Esophagus (tissue), 2 donors: ENCODE data around the gene UNC93B1. TPM values are rescaled to one million over a fixed set of nuclear protein-coding genes. Genes with fewer than 3 reads are reported as not detected.
"Not testable (repeated sequence)": the region's sequence is repeated elsewhere in the genome, so short reads cannot be mapped to it uniquely, and the experiment has no call there.

Experiments used
- H3K27ac ChIP-seq, 2 donors: one replicate each; pipeline ENCODE4 v1.5.1; 2013; ENCODE audit warnings: low read depth in 2 of 2, mild to moderate bottlenecking in 2 of 2, inconsistent platforms in 1 of 2, low read length in 1 of 2, moderate library complexity in 1 of 2
- H3K27me3 ChIP-seq, 2 donors: one replicate each; pipeline ENCODE4 v1.6.1; 2013; ENCODE audit warnings: low read length in 2 of 2, control low read depth in 1 of 2, mild to moderate bottlenecking in 1 of 2; ENCODE audit not compliant: insufficient read depth in 2 of 2, control insufficient read depth in 1 of 2
- H3K36me3 ChIP-seq, 2 donors: one replicate each; pipeline ENCODE4 v1.6.1; 2013; ENCODE audit warnings: low read length in 1 of 2; ENCODE audit not compliant: control insufficient read depth in 2 of 2, insufficient read depth in 2 of 2
- H3K4me1 ChIP-seq, 2 donors: one replicate each; pipeline ENCODE4 v1.6.1; 2013; ENCODE audit warnings: low read length in 1 of 2; ENCODE audit not compliant: control insufficient read depth in 2 of 2, insufficient read depth in 2 of 2
- H3K4me3 ChIP-seq, 2 donors: one replicate each; pipeline ENCODE4 v1.5.1; 2013; ENCODE audit warnings: low read length in 2 of 2, mild to moderate bottlenecking in 2 of 2, low read depth in 1 of 2, moderate library complexity in 1 of 2
- H3K9me3 ChIP-seq, 2 donors: one replicate each; pipeline ENCODE4 v1.6.1; 2013; ENCODE audit warnings: mild to moderate bottlenecking in 2 of 2, low read depth in 1 of 2, low read length in 1 of 2, moderate library complexity in 1 of 2; ENCODE audit not compliant: control insufficient read depth in 2 of 2, insufficient read depth in 1 of 2
- WGBS, 2 donors: extraction: QIAGEN DNeasy Blood & Tissue Kit; methylation state at CpG; one replicate each; pipeline ENCODE4 v1.1.7; 2013; 5-methylcytosine and 5-hydroxymethylcytosine counted together
- polyA plus RNA-seq, 2 donors: library from polyadenylated mRNA; stranded (reverse); fragments of 200-250 nt; gene quantifications; one replicate each; pipeline ENCODE4 v1.2.3, GENCODE V29; 2013
- donor health status: healthy with polysubstance abuse.
- donor health status: Bipolar disorder and iron deficiency.

The UNC93B1 gene
- polyA plus RNA-seq, 2 donors, result 20.5 to 24.4 TPM

DNA sequence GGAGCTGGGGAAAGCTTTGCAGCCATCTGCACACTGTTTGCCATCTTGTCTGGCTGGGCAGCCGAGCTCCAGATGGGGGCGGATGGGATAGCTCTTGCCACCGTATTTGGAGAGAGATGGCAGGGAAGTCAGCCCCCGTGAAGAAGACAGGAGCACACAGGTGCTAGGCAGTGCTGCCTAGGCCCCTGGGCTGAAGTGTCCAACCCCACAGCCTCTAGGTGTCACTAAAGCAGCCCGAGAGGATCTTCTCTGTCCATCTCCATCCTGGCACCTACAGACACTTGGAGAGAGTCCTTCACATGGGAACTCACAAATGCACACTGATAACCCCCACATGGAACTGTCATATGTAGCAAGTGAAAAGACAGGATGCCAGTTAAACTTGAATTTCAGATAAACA lies 60.5 kb downstream of the UNC93B1 start:
- H3K36me3 ChIP-seq, H3K4me3 ChIP-seq, H3K27ac ChIP-seq, H3K9me3 ChIP-seq, H3K27me3 ChIP-seq, H3K4me1 ChIP-seq: not testable (repeated sequence)
- 58 to 62% methylated on average over 3 to 5 of the region's 5 CpGs for WGBS, 2 donors

Other genes with a start within 250 kb of the UNC93B1 start
- gene ALDH3B1, start 6.2 kb upstream of the UNC93B1 start, polyA plus RNA-seq, result 10 to 100 TPM in 1 of 2 donors, 1 to 10 TPM in 1; 5.0 to 19.7 TPM
- 100 to 1,000 TPM; 131 to 168 TPM for gene NDUFS8, start 26.6 kb upstream of the UNC93B1 start, polyA plus RNA-seq
- 10 to 100 TPM; 51.0 to 74.0 TPM for gene TCIRG1, start 34.9 kb upstream of the UNC93B1 start, polyA plus RNA-seq
- 1 to 10 TPM; 3.7 to 7.3 TPM for gene CHKA, start 117.3 kb upstream of the UNC93B1 start, polyA plus RNA-seq
- 10 to 100 TPM; 12.7 to 16.8 TPM for gene KMT5B, start 209.2 kb upstream of the UNC93B1 start, polyA plus RNA-seq